ENCODE data around the gene SLC16A11.
A peak's percentile ranks its signal among the peaks of the same experiment; 100 is the strongest.

SLC16A11 gene

GRCh38 chr17:7026471-7027115 lies 17.3 kb downstream of the SLC16A11 start:
- DNase-seq (ENCODE audit: low read depth in 2 of 2): no peak

GRCh38 chr17:7025245-7025644 lies 18.6 kb downstream of the SLC16A11 start:
- DNase-seq (ENCODE audit: low read depth in 2 of 2): no peak

GRCh38 chr17:7024402-7024785 lies 19.5 kb downstream of the SLC16A11 start:
- no peak for DNase-seq (ENCODE audit: low read depth in 2 of 2)

GRCh38 chr17:7023576-7024401 lies 20.1 kb downstream of the SLC16A11 start:
- DNase-seq (ENCODE audit: low read depth in 2 of 2): peak; percentile 88 to 92

- no peak for DNase-seq (ENCODE audit: low read depth in 2 of 2)
Observed at GRCh38 chr17:7022781-7023571, 20.9 kb downstream of the SLC16A11 start, which contains the start of gene BCL6B. Gene BCL6B (plus strand): TSS chr17:7023050. CDS start chr17:7023672, 622 bp downstream.

- DNase-seq (ENCODE audit: low read depth in 2 of 2): peak in 1 of 2 donors; percentile 67
Observed at GRCh38 chr17:7021993-7022778, 21.7 kb downstream of the SLC16A11 start.

GRCh38 chr17:7020894-7021664 lies 22.8 kb downstream of the SLC16A11 start:
- no peak for DNase-seq (ENCODE audit: low read depth in 2 of 2)

- DNase-seq (ENCODE audit: low read depth in 2 of 2): no peak
Observed at GRCh38 chr17:7019839-7020519, 23.9 kb downstream of the SLC16A11 start.

GRCh38 chr17:7019367-7019766 lies 24.5 kb downstream of the SLC16A11 start:
- DNase-seq (ENCODE audit: low read depth in 2 of 2): no peak

- DNase-seq (ENCODE audit: low read depth in 2 of 2): no peak
Observed at GRCh38 chr17:7018331-7018964, 25.4 kb downstream of the SLC16A11 start.

GRCh38 chr17:7017827-7018200 lies 26.1 kb downstream of the SLC16A11 start:
- no peak for DNase-seq (ENCODE audit: low read depth in 2 of 2)

GRCh38 chr17:7016886-7017826 lies 26.7 kb downstream of the SLC16A11 start:
- no peak for DNase-seq (ENCODE audit: low read depth in 2 of 2)

GRCh38 chr17:7016418-7016817 lies 27.5 kb downstream of the SLC16A11 start:
- no peak for DNase-seq (ENCODE audit: low read depth in 2 of 2)

- DNase-seq (ENCODE audit: low read depth in 2 of 2): peak; percentile 75 to 77
Observed at GRCh38 chr17:7014995-7015958, 28.6 kb downstream of the SLC16A11 start.

GRCh38 chr17:7014261-7014994 lies 29.5 kb downstream of the SLC16A11 start:
- peak; percentile 95 to 99 for DNase-seq (ENCODE audit: low read depth in 2 of 2)

GRCh38 chr17:7011942-7012254 lies 32.0 kb downstream of the SLC16A11 start:
- DNase-seq (ENCODE audit: low read depth in 2 of 2): no peak

GRCh38 chr17:7011415-7011814 lies 32.5 kb downstream of the SLC16A11 start:
- no peak for DNase-seq (ENCODE audit: low read depth in 2 of 2)
